Measurements from ENCODE around the gene BIRC5. TPM values are rescaled to one million over a fixed set of nuclear protein-coding genes. Genes with fewer than 3 reads are reported as not detected.

Gene BIRC5
- total RNA-seq, 1 experiment from 2014 or later = 140 TPM

- TF ChIP-seq SRF (IDR thresholded peaks at IDR 0.05; ENCODE audit: low read depth) = no peak
- no peak for TF ChIP-seq ZFX (IDR thresholded peaks at IDR 0.05)
Measured at GRCh38 chr17:78179372-78179771, 34.7 kb upstream of the BIRC5 start (continued).

- peaks cover 44% of the 10 kb centered on the region for H3K79me2 ChIP-seq (ENCODE audit: insufficient read depth, low read length)
- TF ChIP-seq SIN3A (IDR thresholded peaks at IDR 0.05; ENCODE audit: low read depth) (no peak), EZH2phosphoT487 (IDR thresholded peaks at IDR 0.05; ENCODE audit: borderline replicate concordance) (no peak)
- TF ChIP-seq, protein P1, sequence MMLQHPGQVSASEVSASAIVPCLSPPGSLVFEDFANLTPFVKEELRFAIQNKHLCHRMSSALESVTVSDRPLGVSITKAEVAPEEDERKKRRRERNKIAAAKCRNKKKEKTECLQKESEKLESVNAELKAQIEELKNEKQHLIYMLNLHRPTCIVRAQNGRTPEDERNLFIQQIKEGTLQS (IDR thresholded peaks at IDR 0.05) = no peak
- H3K4me3 ChIP-seq (replicated peaks in 1 of 2; ENCODE audit: low read depth in 1 of 2, low read length in 2 of 2) = no peak overlapping the region
- intact Hi-C loops (cut with micrococcal nuclease) = no loop called here
- CTCF ChIA-PET = no interaction called here
- H3K9ac ChIP-seq (ENCODE audit: low read length) = no peak overlapping the region
- no TSS peak for BruUV-seq (replicated peaks)
- no peak overlapping the region for H3K4me2 ChIP-seq (ENCODE audit: low read length)
- H2AFZ ChIP-seq (ENCODE audit: low read depth, low read length, poor library complexity, severe bottlenecking) = no peak overlapping the region
- POLR2A ChIA-PET = no interaction called here
- no peak for DNase-seq (ENCODE audit: low read depth, low spot score)
- H4K20me1 ChIP-seq (ENCODE audit: insufficient read depth) = no peaks in the 10 kb centered on the region
- no peaks in the 10 kb centered on the region for H3K9me3 ChIP-seq (ENCODE audit: control insufficient read depth in 1 of 2, insufficient read depth in 1 of 2, low read depth in 1 of 2, low read length in 2 of 2)
- H3K27ac ChIP-seq (ENCODE audit: low read depth, low read length) = no peak overlapping the region; the same call in 1 of the 2 replicates
- RAD21 ChIA-PET (ENCODE audit: low non-redundant PET in 1 of 2, low total read pairs in 2 of 2, uncharacterized antibody in 2 of 2, unreplicated experiment in 2 of 2) = no interaction called here
- no peak for ATAC-seq
- no peaks in the 10 kb centered on the region for H3K9me2 ChIP-seq (ENCODE audit: insufficient read depth)
- H3K27me3 ChIP-seq (ENCODE audit: insufficient read depth, low read length) = no peaks in the 10 kb centered on the region
- peaks cover 10 to 16% of the 10 kb centered on the region in 2 experiments; a peak in 3 of 4 replicates for H3K4me1 ChIP-seq (ENCODE audit: control insufficient read depth in 1 of 2, insufficient read depth in 2 of 2, low read length in 2 of 2)
- H3K36me3 ChIP-seq (ENCODE audit: control insufficient read depth in 1 of 2, insufficient read depth in 2 of 2, low read length in 2 of 2) = peaks cover 51 to 73% of the 10 kb centered on the region in 2 experiments
Measured at GRCh38 chr17:78180083-78180482, 34.0 kb upstream of the BIRC5 start.

DNA sequence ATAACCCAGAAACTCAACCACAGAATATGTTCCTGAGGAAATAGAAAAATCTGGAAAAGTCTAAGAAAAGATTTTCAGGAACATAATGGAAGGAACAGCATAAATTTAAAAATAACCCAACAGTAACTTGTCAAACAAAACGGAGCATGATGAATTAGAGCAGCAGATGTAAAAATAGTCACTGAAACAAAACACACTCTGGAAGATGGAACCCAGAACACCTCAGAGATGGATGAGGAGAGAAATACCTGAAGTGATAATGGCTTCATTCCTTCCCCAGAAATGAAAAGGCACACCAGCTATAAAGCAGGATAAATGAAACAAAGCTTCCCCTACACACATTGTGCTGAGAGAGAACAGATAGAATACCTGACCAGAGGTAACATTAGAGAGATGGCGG is 33.5 kb upstream of the BIRC5 start:
- Histone ChIP-seq H3K79me2 (ENCODE audit: insufficient read depth, low read length) (peaks cover 48% of the 10 kb centered on the region), H3K4me1 (ENCODE audit: control insufficient read depth in 1 of 2, insufficient read depth in 2 of 2, low read length in 2 of 2) (peaks cover 11 to 20% of the 10 kb centered on the region in 2 experiments; a peak in 3 of 4 replicates), H2AFZ (ENCODE audit: low read depth, low read length, poor library complexity, severe bottlenecking) (no peak overlapping the region), H3K4me3 (replicated peaks in 1 of 2; ENCODE audit: low read depth in 1 of 2, low read length in 2 of 2) (no peak overlapping the region), H3K9me2 (ENCODE audit: insufficient read depth) (no peaks in the 10 kb centered on the region), H3K9me3 (ENCODE audit: control insufficient read depth in 1 of 2, insufficient read depth in 1 of 2, low read depth in 1 of 2, low read length in 2 of 2) (no peaks in the 10 kb centered on the region), H3K27ac (ENCODE audit: low read depth, low read length) (no peak overlapping the region; the same call in 1 of the 2 replicates), H3K27me3 (ENCODE audit: insufficient read depth, low read length) (no peaks in the 10 kb centered on the region), H3K36me3 (ENCODE audit: control insufficient read depth in 1 of 2, insufficient read depth in 2 of 2, low read length in 2 of 2) (peaks cover 49 to 71% of the 10 kb centered on the region in 2 experiments), H4K20me1 (ENCODE audit: insufficient read depth) (no peaks in the 10 kb centered on the region), H3K4me2 (ENCODE audit: low read length) (no peak overlapping the region), H3K9ac (ENCODE audit: low read length) (no peak overlapping the region)
- ChIA-PET POLR2A (no interaction called here), CTCF (no interaction called here), RAD21 (ENCODE audit: low non-redundant PET in 1 of 2, low total read pairs in 2 of 2, uncharacterized antibody in 2 of 2, unreplicated experiment in 2 of 2) (no interaction called here)
- TF ChIP-seq ZNF274 (IDR thresholded peaks at IDR 0.05; ENCODE audit: low read depth, low read length) (no peak), SP1 (IDR thresholded peaks at IDR 0.05; ENCODE audit: low read depth) (no peak), JUND (IDR thresholded peaks at IDR 0.05) (no peak), EZH2phosphoT487 (IDR thresholded peaks at IDR 0.05; ENCODE audit: borderline replicate concordance) (no peak), YY1 (IDR thresholded peaks at IDR 0.05; ENCODE audit: extremely low read depth, insufficient replicate concordance, low read depth, low read length) (no peak), ZFX (IDR thresholded peaks at IDR 0.05) (no peak), EZH2 (IDR thresholded peaks at IDR 0.05) (no peak), SIN3A (IDR thresholded peaks at IDR 0.05; ENCODE audit: low read depth) (no peak)
- TF ChIP-seq, protein P2, sequence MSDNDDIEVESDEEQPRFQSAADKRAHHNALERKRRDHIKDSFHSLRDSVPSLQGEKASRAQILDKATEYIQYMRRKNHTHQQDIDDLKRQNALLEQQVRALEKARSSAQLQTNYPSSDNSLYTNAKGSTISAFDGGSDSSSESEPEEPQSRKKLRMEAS (IDR thresholded peaks at IDR 0.05) = no peak
- TF ChIP-seq, protein P3, sequence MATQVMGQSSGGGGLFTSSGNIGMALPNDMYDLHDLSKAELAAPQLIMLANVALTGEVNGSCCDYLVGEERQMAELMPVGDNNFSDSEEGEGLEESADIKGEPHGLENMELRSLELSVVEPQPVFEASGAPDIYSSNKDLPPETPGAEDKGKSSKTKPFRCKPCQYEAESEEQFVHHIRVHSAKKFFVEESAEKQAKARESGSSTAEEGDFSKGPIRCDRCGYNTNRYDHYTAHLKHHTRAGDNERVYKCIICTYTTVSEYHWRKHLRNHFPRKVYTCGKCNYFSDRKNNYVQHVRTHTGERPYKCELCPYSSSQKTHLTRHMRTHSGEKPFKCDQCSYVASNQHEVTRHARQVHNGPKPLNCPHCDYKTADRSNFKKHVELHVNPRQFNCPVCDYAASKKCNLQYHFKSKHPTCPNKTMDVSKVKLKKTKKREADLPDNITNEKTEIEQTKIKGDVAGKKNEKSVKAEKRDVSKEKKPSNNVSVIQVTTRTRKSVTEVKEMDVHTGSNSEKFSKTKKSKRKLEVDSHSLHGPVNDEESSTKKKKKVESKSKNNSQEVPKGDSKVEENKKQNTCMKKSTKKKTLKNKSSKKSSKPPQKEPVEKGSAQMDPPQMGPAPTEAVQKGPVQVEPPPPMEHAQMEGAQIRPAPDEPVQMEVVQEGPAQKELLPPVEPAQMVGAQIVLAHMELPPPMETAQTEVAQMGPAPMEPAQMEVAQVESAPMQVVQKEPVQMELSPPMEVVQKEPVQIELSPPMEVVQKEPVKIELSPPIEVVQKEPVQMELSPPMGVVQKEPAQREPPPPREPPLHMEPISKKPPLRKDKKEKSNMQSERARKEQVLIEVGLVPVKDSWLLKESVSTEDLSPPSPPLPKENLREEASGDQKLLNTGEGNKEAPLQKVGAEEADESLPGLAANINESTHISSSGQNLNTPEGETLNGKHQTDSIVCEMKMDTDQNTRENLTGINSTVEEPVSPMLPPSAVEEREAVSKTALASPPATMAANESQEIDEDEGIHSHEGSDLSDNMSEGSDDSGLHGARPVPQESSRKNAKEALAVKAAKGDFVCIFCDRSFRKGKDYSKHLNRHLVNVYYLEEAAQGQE (IDR thresholded peaks at IDR 0.05; ENCODE audit: low read depth) = no peak
- no peak for ATAC-seq
- DNase-seq (ENCODE audit: low read depth, low spot score) = no peak
- BruUV-seq (replicated peaks) = no TSS peak
- intact Hi-C loops (cut with micrococcal nuclease) = no loop called here

All from HCT116 (cell line).